ENCODE measurements around the gene POLR2E.
"Not testable (repeated sequence)": the region's sequence is repeated elsewhere in the genome, so short reads cannot be mapped to it uniquely, and the experiment has no call there.

POLR2E gene

DNA sequence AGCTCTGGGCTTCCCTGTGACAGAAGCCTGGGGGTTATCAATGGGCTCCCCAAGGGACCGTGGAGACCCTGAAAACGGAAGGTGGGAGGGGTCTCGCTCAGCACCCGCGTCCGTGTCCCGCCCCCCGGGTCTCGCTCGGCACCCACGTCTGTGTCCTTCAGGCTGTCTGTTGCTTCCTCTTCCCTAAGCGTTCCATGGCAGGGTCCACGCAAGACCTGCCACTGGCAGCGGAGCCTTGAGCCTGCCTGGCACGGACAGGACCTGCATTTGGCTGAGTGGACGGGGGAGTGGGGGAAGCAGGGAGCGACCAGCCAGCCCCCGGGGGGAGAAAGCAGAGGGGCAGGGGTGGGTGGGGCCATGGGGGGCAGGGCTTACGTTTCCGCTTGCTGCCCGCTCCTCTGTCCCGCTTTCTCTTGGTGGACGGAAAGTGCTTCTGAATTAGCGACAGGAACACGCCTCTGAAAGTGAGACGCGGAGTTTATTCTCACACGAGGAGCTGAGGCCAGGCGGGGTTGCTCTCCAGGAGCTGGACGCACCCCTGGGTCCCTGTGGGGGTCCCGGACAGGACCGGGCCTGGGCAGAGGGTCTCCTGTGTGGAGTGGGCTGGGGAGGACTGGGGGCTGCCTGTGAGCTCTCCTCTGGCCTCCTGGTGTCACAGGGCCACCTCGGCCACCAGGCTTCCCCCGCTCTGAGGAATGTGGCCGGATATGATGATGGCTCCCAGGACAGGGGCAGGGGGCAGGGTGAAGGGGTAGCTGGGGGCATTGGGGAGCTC lies 20.7 kb upstream of the POLR2E start:
- no peak overlapping the region for H3K9ac ChIP-seq
- H3K36me3 ChIP-seq (ENCODE audit: insufficient read depth), result no peaks in the 10 kb centered on the region
- H3K27me3 ChIP-seq (ENCODE audit: insufficient read depth, low read depth), result no peaks in the 10 kb centered on the region
- H2AFZ ChIP-seq (ENCODE audit: low read depth), result no peak overlapping the region
- no peak overlapping the region for H3K4me3 ChIP-seq (IDR thresholded peaks at IDR 0.05; ENCODE audit: insufficient read depth, low read depth, low read length)
- H3K27ac ChIP-seq, result no peak overlapping the region
- H3K4me2 ChIP-seq, result no peak overlapping the region
- no peaks in the 10 kb centered on the region for H3K4me1 ChIP-seq (ENCODE audit: low read depth, poor library complexity, severe bottlenecking)
- no peaks in the 10 kb centered on the region for H4K20me1 ChIP-seq (ENCODE audit: insufficient read depth)
- H3K79me2 ChIP-seq (ENCODE audit: insufficient read depth, low read depth), result no peaks in the 10 kb centered on the region
- TF ChIP-seq, protein P1, sequence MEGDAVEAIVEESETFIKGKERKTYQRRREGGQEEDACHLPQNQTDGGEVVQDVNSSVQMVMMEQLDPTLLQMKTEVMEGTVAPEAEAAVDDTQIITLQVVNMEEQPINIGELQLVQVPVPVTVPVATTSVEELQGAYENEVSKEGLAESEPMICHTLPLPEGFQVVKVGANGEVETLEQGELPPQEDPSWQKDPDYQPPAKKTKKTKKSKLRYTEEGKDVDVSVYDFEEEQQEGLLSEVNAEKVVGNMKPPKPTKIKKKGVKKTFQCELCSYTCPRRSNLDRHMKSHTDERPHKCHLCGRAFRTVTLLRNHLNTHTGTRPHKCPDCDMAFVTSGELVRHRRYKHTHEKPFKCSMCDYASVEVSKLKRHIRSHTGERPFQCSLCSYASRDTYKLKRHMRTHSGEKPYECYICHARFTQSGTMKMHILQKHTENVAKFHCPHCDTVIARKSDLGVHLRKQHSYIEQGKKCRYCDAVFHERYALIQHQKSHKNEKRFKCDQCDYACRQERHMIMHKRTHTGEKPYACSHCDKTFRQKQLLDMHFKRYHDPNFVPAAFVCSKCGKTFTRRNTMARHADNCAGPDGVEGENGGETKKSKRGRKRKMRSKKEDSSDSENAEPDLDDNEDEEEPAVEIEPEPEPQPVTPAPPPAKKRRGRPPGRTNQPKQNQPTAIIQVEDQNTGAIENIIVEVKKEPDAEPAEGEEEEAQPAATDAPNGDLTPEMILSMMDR (conservative IDR thresholded peaks at IDR 0.05; ENCODE audit: low read depth, low read length), result no peak

DNA sequence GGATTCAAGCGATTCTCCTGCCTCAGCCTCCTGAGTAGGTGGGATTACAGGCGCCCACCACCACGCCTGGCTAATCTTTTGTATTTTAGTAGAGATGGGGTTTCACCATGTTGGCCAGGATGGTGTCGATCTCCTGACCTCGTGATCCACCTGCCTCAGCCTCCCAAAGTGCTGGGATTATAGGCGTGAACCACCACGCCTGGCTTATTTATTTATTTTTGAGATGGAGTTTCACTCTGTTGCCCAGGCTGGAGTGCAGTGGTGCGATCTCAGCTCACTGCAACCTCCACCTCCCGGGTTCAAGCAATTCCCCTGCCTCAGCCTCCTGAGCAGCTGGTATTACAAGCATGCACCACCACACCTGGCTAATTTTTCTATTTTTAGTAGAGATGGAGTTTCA lies 19.6 kb upstream of the POLR2E start:
- H2AFZ ChIP-seq (ENCODE audit: low read depth); H3K79me2 ChIP-seq (ENCODE audit: insufficient read depth, low read depth); H3K4me3 ChIP-seq (IDR thresholded peaks at IDR 0.05; ENCODE audit: insufficient read depth, low read depth, low read length); H3K9ac ChIP-seq; H3K4me2 ChIP-seq; H4K20me1 ChIP-seq (ENCODE audit: insufficient read depth); H3K27me3 ChIP-seq (ENCODE audit: insufficient read depth, low read depth); H3K27ac ChIP-seq; H3K36me3 ChIP-seq (ENCODE audit: insufficient read depth); H3K4me1 ChIP-seq (ENCODE audit: low read depth, poor library complexity, severe bottlenecking): not testable (repeated sequence)

DNA sequence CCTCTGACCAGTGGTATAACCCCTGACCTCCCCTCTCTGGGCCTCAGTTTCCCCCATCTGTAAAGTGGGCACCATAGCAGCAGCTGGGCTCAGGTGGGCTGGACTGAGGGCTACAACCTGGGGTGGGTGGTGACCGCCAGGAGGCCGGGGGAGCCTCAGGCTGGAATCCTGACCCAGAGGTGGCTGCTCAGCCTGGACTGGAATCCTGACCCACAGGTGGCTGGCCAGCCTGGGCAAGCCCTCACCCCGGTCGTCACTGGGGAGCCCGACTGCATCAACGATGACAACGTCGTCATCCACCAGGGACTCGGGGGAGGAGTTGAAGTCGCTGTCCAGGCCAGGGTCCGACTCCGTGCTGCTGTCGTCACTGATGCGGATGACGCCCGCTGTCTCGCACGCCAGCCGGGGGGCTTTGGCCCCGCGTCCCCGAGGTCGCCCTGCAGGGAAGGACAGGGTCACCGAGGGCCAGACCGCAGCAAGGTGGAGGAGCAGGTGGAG lies 18.9 kb upstream of the POLR2E start:
- Histone ChIP-seq H3K9ac (no peak overlapping the region), H3K36me3 (ENCODE audit: insufficient read depth) (no peaks in the 10 kb centered on the region), H3K4me2 (no peak overlapping the region), H3K27ac (no peak overlapping the region), H3K79me2 (ENCODE audit: insufficient read depth, low read depth) (no peaks in the 10 kb centered on the region), H2AFZ (ENCODE audit: low read depth) (no peak overlapping the region), H3K4me1 (ENCODE audit: low read depth, poor library complexity, severe bottlenecking) (no peaks in the 10 kb centered on the region), H4K20me1 (ENCODE audit: insufficient read depth) (no peaks in the 10 kb centered on the region), H3K4me3 (IDR thresholded peaks at IDR 0.05; ENCODE audit: insufficient read depth, low read depth, low read length) (no peak overlapping the region), H3K27me3 (ENCODE audit: insufficient read depth, low read depth) (no peaks in the 10 kb centered on the region)
- TF ChIP-seq, protein P1 (conservative IDR thresholded peaks at IDR 0.05; ENCODE audit: low read depth, low read length), result no peak

DNA sequence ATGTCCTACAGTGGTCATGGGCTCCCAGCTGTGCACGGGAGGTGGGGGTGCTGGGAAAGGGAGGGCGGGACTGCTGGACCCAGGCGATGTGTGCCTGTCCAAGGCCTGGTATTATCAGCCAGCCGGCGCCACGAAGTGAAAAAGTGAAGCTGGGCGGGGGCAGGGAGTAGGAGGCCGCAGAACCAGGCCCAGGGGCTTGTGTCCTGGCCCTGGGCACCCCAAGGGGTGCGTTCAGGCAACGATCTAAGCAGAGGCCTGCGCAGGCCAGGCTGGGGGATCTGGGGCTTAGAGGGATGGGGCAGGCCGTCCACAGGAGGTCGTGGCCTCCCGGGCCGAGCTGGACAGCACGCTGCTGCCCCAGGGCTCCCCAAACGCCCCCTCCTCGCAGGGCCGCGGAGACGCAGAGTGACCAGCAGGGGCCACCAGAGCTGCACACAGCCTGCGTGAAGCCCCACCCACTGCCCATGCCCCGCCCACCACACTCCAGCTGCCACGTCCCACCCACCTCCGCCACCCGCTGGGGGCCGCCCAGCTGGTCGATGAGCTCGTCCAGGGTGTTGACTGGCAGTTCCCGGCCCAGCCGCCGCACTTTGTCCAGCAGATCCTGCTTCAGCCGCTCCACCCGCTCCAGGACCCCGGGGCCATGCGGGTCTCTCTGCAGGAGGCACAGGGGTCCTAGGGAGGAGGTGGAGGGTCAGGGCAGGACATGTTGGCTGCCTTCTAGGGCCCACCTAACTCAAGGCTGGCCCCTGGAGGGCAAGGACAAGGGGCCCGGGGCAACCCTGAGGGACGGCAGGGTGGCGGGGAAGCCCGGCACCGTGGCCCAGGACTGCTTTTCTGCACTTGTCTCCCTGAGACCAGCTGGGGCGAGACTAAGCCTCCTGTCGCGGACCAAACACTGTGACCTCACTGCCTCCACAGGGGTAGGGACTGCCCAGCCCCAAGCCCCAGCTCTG lies 18.1 kb upstream of the POLR2E start:
- H3K4me2 ChIP-seq, result no peak overlapping the region
- no peak overlapping the region for H3K9ac ChIP-seq
- no peaks in the 10 kb centered on the region for H3K79me2 ChIP-seq (ENCODE audit: insufficient read depth, low read depth)
- H3K27ac ChIP-seq, result no peak overlapping the region
- H2AFZ ChIP-seq (ENCODE audit: low read depth), result no peak overlapping the region
- no peaks in the 10 kb centered on the region for H3K36me3 ChIP-seq (ENCODE audit: insufficient read depth)
- H3K27me3 ChIP-seq (ENCODE audit: insufficient read depth, low read depth), result no peaks in the 10 kb centered on the region
- H3K4me3 ChIP-seq (IDR thresholded peaks at IDR 0.05; ENCODE audit: insufficient read depth, low read depth, low read length), result no peak overlapping the region
- TF ChIP-seq, protein P1 (conservative IDR thresholded peaks at IDR 0.05; ENCODE audit: low read depth, low read length), result peak; percentile 42; the same call in 1 of the 2 replicates
- no peaks in the 10 kb centered on the region for H3K4me1 ChIP-seq (ENCODE audit: low read depth, poor library complexity, severe bottlenecking)
- H4K20me1 ChIP-seq (ENCODE audit: insufficient read depth), result no peaks in the 10 kb centered on the region
